ENCODE measurements around the gene CCNF. TPM values are rescaled to one million over a fixed set of nuclear protein-coding genes. Genes with fewer than 3 reads are reported as not detected.
A peak's percentile ranks its signal among the peaks of the same experiment; 100 is the strongest.

Gene CCNF
- total and polyA plus RNA-seq, 9 of the 15 experiments (the other 6 are each of a cell fraction or from before 2014, with no cell fraction given) = 4.1 to 70.1 (median 29.5) TPM

DNA sequence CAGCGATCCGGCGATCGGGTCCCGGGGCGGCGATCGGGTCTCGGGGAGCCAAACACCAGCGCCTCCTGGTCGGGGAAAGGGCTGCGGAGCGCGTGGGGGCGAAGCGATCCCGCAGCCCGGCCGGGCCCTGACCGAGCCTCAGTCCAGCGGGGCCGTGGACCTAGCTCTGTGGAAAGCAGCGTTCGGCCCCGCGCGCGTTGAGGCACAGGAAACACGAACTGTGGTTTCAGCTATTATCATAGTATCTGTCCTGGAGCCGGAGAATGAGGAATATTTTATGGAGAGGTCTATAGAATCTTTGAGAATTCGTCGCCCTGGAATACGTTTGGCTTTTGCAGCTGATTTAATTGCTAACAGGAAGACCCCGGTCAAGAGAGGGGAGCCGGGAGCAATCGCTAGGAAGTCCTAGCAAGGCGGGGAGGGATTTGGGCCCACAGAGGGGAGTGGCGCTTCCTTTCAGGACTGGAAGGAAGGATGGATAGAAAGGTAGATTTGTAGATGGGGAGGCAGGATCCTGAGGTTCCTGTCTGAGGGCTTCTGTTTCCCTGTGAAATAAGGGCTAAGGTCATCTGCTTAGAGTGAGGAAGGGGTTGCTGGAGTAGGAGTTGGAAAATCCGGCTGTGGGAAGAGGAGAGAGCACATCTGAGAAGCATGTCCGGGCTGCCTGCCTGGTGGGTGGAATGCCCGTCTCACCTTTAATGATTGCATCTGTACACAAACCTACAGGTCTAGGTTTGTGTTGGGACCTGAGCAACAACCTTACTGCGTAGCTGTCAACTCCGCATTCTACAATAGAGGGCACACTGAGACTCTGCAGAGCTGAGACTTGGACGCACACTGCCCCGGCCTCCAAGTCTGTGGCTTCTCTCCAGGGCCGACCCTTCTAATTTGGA, 770 bp downstream of the CCNF start (continued):
- TF ChIP-seq, protein P1, sequence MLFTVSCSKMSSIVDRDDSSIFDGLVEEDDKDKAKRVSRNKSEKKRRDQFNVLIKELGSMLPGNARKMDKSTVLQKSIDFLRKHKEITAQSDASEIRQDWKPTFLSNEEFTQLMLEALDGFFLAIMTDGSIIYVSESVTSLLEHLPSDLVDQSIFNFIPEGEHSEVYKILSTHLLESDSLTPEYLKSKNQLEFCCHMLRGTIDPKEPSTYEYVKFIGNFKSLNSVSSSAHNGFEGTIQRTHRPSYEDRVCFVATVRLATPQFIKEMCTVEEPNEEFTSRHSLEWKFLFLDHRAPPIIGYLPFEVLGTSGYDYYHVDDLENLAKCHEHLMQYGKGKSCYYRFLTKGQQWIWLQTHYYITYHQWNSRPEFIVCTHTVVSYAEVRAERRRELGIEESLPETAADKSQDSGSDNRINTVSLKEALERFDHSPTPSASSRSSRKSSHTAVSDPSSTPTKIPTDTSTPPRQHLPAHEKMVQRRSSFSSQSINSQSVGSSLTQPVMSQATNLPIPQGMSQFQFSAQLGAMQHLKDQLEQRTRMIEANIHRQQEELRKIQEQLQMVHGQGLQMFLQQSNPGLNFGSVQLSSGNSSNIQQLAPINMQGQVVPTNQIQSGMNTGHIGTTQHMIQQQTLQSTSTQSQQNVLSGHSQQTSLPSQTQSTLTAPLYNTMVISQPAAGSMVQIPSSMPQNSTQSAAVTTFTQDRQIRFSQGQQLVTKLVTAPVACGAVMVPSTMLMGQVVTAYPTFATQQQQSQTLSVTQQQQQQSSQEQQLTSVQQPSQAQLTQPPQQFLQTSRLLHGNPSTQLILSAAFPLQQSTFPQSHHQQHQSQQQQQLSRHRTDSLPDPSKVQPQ (CRISPR knock-in tag; IDR thresholded peaks at IDR 0.05; ENCODE audit: borderline replicate concordance) = no peak
- no peak for TF ChIP-seq PURB (CRISPR knock-in tag; IDR thresholded peaks at IDR 0.05; ENCODE audit: low read depth)
- TF ChIP-seq, protein P2, sequence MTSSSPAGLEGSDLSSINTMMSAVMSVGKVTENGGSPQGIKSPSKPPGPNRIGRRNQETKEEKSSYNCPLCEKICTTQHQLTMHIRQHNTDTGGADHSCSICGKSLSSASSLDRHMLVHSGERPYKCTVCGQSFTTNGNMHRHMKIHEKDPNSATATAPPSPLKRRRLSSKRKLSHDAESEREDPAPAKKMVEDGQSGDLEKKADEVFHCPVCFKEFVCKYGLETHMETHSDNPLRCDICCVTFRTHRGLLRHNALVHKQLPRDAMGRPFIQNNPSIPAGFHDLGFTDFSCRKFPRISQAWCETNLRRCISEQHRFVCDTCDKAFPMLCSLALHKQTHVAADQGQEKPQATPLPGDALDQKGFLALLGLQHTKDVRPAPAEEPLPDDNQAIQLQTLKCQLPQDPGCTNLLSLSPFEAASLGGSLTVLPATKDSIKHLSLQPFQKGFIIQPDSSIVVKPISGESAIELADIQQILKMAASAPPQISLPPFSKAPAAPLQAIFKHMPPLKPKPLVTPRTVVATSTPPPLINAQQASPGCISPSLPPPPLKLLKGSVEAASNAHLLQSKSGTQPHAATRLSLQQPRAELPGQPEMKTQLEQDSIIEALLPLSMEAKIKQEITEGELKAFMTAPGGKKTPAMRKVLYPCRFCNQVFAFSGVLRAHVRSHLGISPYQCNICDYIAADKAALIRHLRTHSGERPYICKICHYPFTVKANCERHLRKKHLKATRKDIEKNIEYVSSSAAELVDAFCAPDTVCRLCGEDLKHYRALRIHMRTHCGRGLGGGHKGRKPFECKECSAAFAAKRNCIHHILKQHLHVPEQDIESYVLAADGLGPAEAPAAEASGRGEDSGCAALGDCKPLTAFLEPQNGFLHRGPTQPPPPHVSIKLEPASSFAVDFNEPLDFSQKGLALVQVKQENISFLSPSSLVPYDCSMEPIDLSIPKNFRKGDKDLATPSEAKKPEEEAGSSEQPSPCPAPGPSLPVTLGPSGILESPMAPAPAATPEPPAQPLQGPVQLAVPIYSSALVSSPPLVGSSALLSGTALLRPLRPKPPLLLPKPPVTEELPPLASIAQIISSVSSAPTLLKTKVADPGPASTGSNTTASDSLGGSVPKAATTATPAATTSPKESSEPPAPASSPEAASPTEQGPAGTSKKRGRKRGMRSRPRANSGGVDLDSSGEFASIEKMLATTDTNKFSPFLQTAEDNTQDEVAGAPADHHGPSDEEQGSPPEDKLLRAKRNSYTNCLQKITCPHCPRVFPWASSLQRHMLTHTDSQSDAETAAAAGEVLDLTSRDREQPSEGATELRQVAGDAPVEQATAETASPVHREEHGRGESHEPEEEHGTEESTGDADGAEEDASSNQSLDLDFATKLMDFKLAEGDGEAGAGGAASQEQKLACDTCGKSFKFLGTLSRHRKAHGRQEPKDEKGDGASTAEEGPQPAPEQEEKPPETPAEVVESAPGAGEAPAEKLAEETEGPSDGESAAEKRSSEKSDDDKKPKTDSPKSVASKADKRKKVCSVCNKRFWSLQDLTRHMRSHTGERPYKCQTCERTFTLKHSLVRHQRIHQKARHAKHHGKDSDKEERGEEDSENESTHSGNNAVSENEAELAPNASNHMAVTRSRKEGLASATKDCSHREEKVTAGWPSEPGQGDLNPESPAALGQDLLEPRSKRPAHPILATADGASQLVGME (CRISPR knock-in tag; IDR thresholded peaks at IDR 0.05) = no peak
- no peak for TF ChIP-seq MTA2 (IDR thresholded peaks at IDR 0.05; ENCODE audit: low read depth)
- TF ChIP-seq KHSRP (IDR thresholded peaks at IDR 0.05) = no peak
- TF ChIP-seq POLR3A (IDR thresholded peaks at IDR 0.05; ENCODE audit: borderline replicate concordance, extremely low read depth, insufficient read depth, insufficient read length) = no peak
- TF ChIP-seq RBM25 (IDR thresholded peaks at IDR 0.05; ENCODE audit: low read depth, low read length, severe bottlenecking) = no peak
- peak; percentile 14 for TF ChIP-seq HNRNPLL (IDR thresholded peaks at IDR 0.05; ENCODE audit: low read depth, low read length, poor library complexity, severe bottlenecking)
- no peak for TF ChIP-seq ELF4 (CRISPR knock-in tag; IDR thresholded peaks at IDR 0.05)
- no peak for TF ChIP-seq POLR2A (conservative IDR thresholded peaks at IDR 0.05)
- TF ChIP-seq, protein P3, sequence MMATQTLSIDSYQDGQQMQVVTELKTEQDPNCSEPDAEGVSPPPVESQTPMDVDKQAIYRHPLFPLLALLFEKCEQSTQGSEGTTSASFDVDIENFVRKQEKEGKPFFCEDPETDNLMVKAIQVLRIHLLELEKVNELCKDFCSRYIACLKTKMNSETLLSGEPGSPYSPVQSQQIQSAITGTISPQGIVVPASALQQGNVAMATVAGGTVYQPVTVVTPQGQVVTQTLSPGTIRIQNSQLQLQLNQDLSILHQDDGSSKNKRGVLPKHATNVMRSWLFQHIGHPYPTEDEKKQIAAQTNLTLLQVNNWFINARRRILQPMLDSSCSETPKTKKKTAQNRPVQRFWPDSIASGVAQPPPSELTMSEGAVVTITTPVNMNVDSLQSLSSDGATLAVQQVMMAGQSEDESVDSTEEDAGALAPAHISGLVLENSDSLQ (IDR thresholded peaks at IDR 0.05) = 0 out of 2 replicates have a peak, but pooled peaks have one; percentile 23
- TF ChIP-seq GABPA (tag; conservative IDR thresholded peaks at IDR 0.05; ENCODE audit: low read depth) = no peak
- TF ChIP-seq DMBX1 (CRISPR knock-in tag; IDR thresholded peaks at IDR 0.05; ENCODE audit: borderline replicate concordance) = no peak
- TF ChIP-seq CEBPG (CRISPR knock-in tag; IDR thresholded peaks at IDR 0.05) = no peak
- TF ChIP-seq CEBPG (tag; conservative IDR thresholded peaks at IDR 0.05 in 1 of 2, IDR thresholded peaks at IDR 0.05 in 1 of 2) = no peak
- TF ChIP-seq, protein P4, sequence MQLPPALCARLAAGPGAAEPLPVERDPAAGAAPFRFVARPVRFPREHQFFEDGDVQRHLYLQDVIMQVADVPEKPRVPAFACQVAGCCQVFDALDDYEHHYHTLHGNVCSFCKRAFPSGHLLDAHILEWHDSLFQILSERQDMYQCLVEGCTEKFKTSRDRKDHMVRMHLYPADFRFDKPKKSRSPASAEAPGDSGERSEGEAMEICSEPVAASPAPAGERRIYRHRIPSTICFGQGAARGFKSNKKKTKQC (CRISPR knock-in tag; IDR thresholded peaks at IDR 0.05) = peak; percentile 77; the same call in 1 of the 2 replicates
- TF ChIP-seq TGIF2 (CRISPR knock-in tag; IDR thresholded peaks at IDR 0.05) = no peak

All from K562 (cell line).